A673 (cell line): ENCODE data around the gene MEFV. TPM values are rescaled to one million over a fixed set of nuclear protein-coding genes. Genes with fewer than 3 reads are reported as not detected.
A peak's percentile ranks its signal among the peaks of the same experiment; 100 is the strongest.

Experiments used
- BruUV-seq: library from RNA; stranded (reverse); fragments of 400-500 nt; replicated peaks from 2 replicates; lab custom pipeline; 2021; lab: Mats Ljungman, UMichigan
- CTCF ChIA-PET: fragments of 300-600 bp; sonication (Branson Sonifier 250); formaldehyde crosslinking; loops from one replicate; lab custom pipeline; 2022; ENCODE audit warnings: antibody characterized with exemption; lab: Charles Lee
- POLR2A ChIA-PET: fragments of 300-600 bp; sonication (Branson Sonifier 250); formaldehyde crosslinking; loops from one replicate; lab custom pipeline; 2022; ENCODE audit warnings: antibody characterized with exemption; ENCODE audit not compliant: low non-redundant PET; lab: Charles Lee
- DNase-seq: peaks from one replicate; pipeline ENCODE4 v3.0.0-alpha.2; 2015; ENCODE audit warnings: low spot score
- H3K27ac ChIP-seq: fragments of 200-600 bp; sonication (generic); 2 replicates; pipeline ENCODE4 v1.5.1; 2016; ENCODE audit warnings: mixed run types, low read depth, mild to moderate bottlenecking, mixed read lengths, antibody characterized with exemption, low read length; ENCODE audit not compliant: poor library complexity, severe bottlenecking
- H3K27me3 ChIP-seq: fragments of 200-600 bp; sonication (generic); replicated peaks from 2 replicates; pipeline ENCODE4 v1.6.1; 2017; ENCODE audit warnings: mixed run types, low read depth, mild to moderate bottlenecking, mixed read lengths, antibody characterized with exemption, low read length; ENCODE audit not compliant: insufficient read depth, poor library complexity
- H3K36me3 ChIP-seq: fragments of 200-600 bp; sonication (generic); 2 replicates; pipeline ENCODE4 v1.6.1; 2016; ENCODE audit warnings: mixed run types, mild to moderate bottlenecking, mixed read lengths, antibody characterized with exemption, low read length; ENCODE audit not compliant: insufficient read depth, poor library complexity, severe bottlenecking
- H3K4me1 ChIP-seq: fragments of 200-600 bp; sonication (generic); 2 replicates; pipeline ENCODE4 v1.6.1; 2017; ENCODE audit warnings: mixed run types, mild to moderate bottlenecking, mixed read lengths, antibody characterized with exemption, low read length; ENCODE audit not compliant: insufficient read depth, poor library complexity, severe bottlenecking
- H3K4me3 ChIP-seq: fragments of 200-600 bp; sonication (generic); 2 replicates; pipeline ENCODE4 v1.5.1; 2016; ENCODE audit warnings: low read depth, mixed run types, mild to moderate bottlenecking, mixed read lengths, low read length; ENCODE audit not compliant: poor library complexity, severe bottlenecking
- H3K9me3 ChIP-seq: fragments of 200-600 bp; sonication (generic); 2 replicates; pipeline ENCODE4 v1.6.1; 2016; ENCODE audit warnings: mixed run types, low read depth, mild to moderate bottlenecking, mixed read lengths, antibody characterized with exemption, low read length; ENCODE audit not compliant: poor library complexity, severe bottlenecking
- EZH2 ChIP-seq: fragments of 200-600 bp; sonication (generic); IDR thresholded peaks from 2 replicates; pipeline ENCODE4 v1.6.1; 2017; ENCODE audit warnings: borderline replicate concordance, low read depth, mild to moderate bottlenecking, mixed read lengths, antibody characterized with exemption, low read length; ENCODE audit not compliant: poor library complexity, severe bottlenecking
- intact Hi-C: fragments of 100-400 bp; cut with micrococcal nuclease; formaldehyde crosslinking; loops from one replicate; pipeline ENCODE4 v1.10.0; 2022; ENCODE audit not compliant: unreplicated experiment
- total RNA-seq: library from RNA; stranded (reverse); gene quantifications from 2 replicates; pipeline ENCODE4 v1.2.3, GENCODE V29; 2021
- TF ChIP-seq, protein P1 (sequence below): fragments of 300-800, 200-600 bp; sonication (generic); conservative IDR thresholded peaks from 2 replicates; pipeline ENCODE4 v1.5.1; 2017; ENCODE audit warnings: low read depth, mild to moderate bottlenecking, antibody characterized with exemption, low read length, moderate library complexity, mixed read lengths

Gene MEFV
- total RNA-seq, 1 experiment from 2014 or later, result not detected

DNA sequence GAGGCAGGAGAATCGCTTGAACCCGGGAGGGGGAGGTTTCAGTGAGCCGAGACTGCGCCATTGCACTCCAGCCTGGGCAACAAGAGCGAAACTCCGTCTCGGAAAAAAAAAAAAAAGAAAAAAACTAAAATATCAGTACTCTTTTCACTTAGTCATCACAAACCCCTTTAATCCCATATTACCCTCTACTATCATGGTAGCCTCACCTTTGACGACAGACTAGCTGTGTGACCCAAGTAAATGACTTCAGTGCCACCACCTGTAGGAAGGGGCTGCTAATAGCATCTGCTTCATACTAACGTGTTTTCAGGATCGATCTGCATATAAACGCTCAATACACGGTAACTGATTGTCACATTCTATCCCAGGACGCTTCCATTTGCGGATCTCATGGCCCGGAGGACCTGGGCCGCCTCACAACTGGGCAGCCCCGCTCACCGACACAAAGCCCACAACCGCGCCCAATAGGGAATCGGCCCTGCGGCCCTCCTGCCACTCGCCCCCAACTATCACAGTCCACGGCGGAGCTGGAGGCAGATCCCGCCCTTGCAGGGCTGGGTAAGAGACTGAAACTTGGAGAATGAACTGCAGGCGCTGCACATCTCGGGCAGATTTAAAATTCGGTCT lies 25.8 kb upstream of the MEFV start:
- ChIA-PET CTCF (interaction anchor here (0.5 kb wide), 1 partner anchor 15 kb away, joined by 3 read pairs; no protein-coding TSS in a partner anchor), POLR2A (no interaction called here)
- Histone ChIP-seq H3K27ac (peak overlapping the region; percentile 99), H3K9me3 (peaks cover 10% of the 10 kb centered on the region), H3K4me1 (peaks cover 4% of the 10 kb centered on the region), H3K36me3 (peaks cover 23% of the 10 kb centered on the region), H3K4me3 (peak overlapping the region; percentile 71), H3K27me3 (peaks cover 6% of the 10 kb centered on the region)
- TSS peak; percentile 74 for BruUV-seq
- intact Hi-C loops, result loop anchor here (2.0 kb wide), 1 partner anchor 17 kb away; no protein-coding TSS in a partner anchor
- TF ChIP-seq, protein P1, sequence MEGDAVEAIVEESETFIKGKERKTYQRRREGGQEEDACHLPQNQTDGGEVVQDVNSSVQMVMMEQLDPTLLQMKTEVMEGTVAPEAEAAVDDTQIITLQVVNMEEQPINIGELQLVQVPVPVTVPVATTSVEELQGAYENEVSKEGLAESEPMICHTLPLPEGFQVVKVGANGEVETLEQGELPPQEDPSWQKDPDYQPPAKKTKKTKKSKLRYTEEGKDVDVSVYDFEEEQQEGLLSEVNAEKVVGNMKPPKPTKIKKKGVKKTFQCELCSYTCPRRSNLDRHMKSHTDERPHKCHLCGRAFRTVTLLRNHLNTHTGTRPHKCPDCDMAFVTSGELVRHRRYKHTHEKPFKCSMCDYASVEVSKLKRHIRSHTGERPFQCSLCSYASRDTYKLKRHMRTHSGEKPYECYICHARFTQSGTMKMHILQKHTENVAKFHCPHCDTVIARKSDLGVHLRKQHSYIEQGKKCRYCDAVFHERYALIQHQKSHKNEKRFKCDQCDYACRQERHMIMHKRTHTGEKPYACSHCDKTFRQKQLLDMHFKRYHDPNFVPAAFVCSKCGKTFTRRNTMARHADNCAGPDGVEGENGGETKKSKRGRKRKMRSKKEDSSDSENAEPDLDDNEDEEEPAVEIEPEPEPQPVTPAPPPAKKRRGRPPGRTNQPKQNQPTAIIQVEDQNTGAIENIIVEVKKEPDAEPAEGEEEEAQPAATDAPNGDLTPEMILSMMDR, result no peak
- TF ChIP-seq EZH2, result no peak
- peak; percentile 81 for DNase-seq

DNA sequence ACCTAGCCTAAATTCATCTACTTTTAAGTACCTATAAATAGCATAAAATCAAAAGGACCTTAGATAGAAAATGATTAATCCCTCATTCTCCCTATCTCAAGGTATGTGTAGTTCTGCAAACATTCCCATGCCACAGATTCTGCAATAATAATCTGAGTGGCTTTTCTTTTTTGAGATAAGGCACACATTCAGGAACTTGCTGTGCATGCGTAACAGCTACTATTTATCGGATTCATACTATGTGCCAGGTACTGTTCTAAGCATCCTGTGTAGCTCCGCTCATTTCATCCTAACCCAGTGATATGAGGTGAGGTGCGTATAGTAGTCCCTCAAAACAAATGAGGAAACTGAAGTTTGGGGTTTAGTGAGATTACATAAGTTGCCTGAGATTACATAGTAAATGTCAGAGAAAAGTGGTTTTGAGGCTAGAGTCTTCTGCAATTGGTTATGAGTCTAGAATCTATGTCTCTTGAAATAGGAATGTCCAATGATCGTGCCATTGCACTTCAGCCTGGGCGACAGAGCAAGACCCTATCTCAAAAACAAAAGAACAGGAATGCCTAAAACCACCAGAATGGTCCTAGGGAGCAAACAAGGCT lies 24.9 kb upstream of the MEFV start:
- intact Hi-C loops, result no loop called here
- H3K36me3 ChIP-seq, result peaks cover 14% of the 10 kb centered on the region
- ChIA-PET CTCF (no interaction called here), POLR2A (no interaction called here)
- H3K9me3 ChIP-seq, result peaks cover 5% of the 10 kb centered on the region
- no TSS peak for BruUV-seq
- peaks cover 14% of the 10 kb centered on the region for H3K27me3 ChIP-seq
- H3K4me3 ChIP-seq, result no peak overlapping the region
- no peak for DNase-seq
- H3K27ac ChIP-seq, result no peak overlapping the region
- TF ChIP-seq EZH2, result no peak
- TF ChIP-seq, protein P1, result no peak
- peaks cover 4% of the 10 kb centered on the region for H3K4me1 ChIP-seq

DNA sequence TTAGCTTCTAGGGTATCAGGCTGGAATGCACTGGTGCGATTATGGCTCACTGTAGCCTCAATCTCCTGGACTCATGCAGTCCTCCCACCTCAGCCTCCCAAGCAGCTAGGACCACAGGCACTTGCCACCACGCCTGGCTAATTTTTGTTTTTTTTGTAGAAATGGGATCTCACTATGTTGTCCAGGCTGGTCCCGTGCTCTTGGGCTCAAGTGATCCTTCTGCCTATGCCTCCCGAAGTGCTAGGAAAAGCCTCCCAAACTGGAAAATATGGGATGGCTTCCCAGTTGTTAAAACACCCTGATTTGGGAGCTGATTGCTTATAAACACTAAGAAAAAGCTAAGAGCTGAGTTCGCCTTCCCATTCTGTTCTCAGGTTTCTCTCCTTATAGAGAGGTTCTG lies 20.2 kb upstream of the MEFV start:
- H3K9me3 ChIP-seq, result no peaks in the 10 kb centered on the region
- no peak for DNase-seq
- no peaks in the 10 kb centered on the region for H3K36me3 ChIP-seq
- no peak overlapping the region for H3K4me3 ChIP-seq
- no peak for TF ChIP-seq EZH2
- TF ChIP-seq, protein P1, result no peak
- CTCF ChIA-PET, result no interaction called here
- H3K27ac ChIP-seq, result no peak overlapping the region
- H3K4me1 ChIP-seq, result peaks cover 3% of the 10 kb centered on the region
- no TSS peak for BruUV-seq
- intact Hi-C loops, result no loop called here
- POLR2A ChIA-PET, result no interaction called here
- peaks cover 16% of the 10 kb centered on the region for H3K27me3 ChIP-seq
